Nephron progenitor cell (in vitro differentiated cells): ENCODE measurements around the gene SIVA1.

Source experiments
- DNase-seq: peaks from one replicate; pipeline ENCODE4 v3.0.0; 2021
- H3K27ac Mint-ChIP-seq: 2 replicates; pipeline ENCODE4 v1.8.0; 2021; ENCODE audit warnings: mild to moderate bottlenecking, moderate library complexity, mixed read lengths
- H3K27me3 Mint-ChIP-seq: 2 replicates; pipeline ENCODE4 v1.8.0; 2021; ENCODE audit warnings: mild to moderate bottlenecking, low read depth, mixed read lengths; ENCODE audit not compliant: poor library complexity
- H3K36me3 Mint-ChIP-seq: 2 replicates; pipeline ENCODE4 v1.8.0; 2021; ENCODE audit warnings: low read depth, mixed read lengths
- H3K4me1 Mint-ChIP-seq: 2 replicates; pipeline ENCODE4 v1.8.0; 2021; ENCODE audit warnings: mixed read lengths
- H3K4me3 Mint-ChIP-seq: 2 replicates; pipeline ENCODE4 v1.8.0; 2021; ENCODE audit warnings: mild to moderate bottlenecking, moderate library complexity, mixed read lengths
- H3K9me3 Mint-ChIP-seq: 2 replicates; pipeline ENCODE4 v1.8.0; 2021; ENCODE audit warnings: mild to moderate bottlenecking, moderate library complexity, mixed read lengths
- TF ChIP-seq, protein P1 (sequence below): fragments of 200-600 bp; sonication (generic); IDR thresholded peaks from 2 replicates; pipeline ENCODE4 v1.5.0; 2021; ENCODE audit warnings: antibody characterized with exemption

The SIVA1 gene

DNA sequence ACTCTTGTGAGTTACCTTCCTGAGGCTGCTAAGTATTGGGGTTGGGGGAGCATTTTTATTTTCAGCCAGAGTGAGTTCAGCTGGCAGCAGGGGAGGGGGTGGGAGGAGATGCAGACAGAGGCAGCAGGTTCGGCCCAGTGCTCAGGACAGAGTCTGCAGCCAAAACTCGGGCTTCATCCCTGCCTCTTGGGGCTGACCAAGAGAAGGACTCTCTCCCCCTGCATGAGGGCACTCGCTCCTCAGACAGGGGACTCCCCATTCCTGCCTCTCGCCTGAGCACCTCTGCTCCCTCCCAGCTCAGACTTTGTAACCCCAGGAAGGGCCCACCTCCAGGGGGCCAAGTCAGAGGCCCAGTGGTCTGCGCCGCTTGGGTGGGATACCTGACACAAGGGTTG lies 43.7 kb downstream of the SIVA1 start:
- TF ChIP-seq, protein P1, sequence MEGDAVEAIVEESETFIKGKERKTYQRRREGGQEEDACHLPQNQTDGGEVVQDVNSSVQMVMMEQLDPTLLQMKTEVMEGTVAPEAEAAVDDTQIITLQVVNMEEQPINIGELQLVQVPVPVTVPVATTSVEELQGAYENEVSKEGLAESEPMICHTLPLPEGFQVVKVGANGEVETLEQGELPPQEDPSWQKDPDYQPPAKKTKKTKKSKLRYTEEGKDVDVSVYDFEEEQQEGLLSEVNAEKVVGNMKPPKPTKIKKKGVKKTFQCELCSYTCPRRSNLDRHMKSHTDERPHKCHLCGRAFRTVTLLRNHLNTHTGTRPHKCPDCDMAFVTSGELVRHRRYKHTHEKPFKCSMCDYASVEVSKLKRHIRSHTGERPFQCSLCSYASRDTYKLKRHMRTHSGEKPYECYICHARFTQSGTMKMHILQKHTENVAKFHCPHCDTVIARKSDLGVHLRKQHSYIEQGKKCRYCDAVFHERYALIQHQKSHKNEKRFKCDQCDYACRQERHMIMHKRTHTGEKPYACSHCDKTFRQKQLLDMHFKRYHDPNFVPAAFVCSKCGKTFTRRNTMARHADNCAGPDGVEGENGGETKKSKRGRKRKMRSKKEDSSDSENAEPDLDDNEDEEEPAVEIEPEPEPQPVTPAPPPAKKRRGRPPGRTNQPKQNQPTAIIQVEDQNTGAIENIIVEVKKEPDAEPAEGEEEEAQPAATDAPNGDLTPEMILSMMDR: no peak
- peak overlapping the region; percentile 76 for H3K4me3 Mint-ChIP-seq
- H3K36me3 Mint-ChIP-seq: no peaks in the 10 kb centered on the region
- no peak for DNase-seq
- no peak overlapping the region for H3K27ac Mint-ChIP-seq
- no peaks in the 10 kb centered on the region for H3K9me3 Mint-ChIP-seq
- H3K4me1 Mint-ChIP-seq: peaks cover 66% of the 10 kb centered on the region
- peaks cover 22% of the 10 kb centered on the region for H3K27me3 Mint-ChIP-seq

DNA sequence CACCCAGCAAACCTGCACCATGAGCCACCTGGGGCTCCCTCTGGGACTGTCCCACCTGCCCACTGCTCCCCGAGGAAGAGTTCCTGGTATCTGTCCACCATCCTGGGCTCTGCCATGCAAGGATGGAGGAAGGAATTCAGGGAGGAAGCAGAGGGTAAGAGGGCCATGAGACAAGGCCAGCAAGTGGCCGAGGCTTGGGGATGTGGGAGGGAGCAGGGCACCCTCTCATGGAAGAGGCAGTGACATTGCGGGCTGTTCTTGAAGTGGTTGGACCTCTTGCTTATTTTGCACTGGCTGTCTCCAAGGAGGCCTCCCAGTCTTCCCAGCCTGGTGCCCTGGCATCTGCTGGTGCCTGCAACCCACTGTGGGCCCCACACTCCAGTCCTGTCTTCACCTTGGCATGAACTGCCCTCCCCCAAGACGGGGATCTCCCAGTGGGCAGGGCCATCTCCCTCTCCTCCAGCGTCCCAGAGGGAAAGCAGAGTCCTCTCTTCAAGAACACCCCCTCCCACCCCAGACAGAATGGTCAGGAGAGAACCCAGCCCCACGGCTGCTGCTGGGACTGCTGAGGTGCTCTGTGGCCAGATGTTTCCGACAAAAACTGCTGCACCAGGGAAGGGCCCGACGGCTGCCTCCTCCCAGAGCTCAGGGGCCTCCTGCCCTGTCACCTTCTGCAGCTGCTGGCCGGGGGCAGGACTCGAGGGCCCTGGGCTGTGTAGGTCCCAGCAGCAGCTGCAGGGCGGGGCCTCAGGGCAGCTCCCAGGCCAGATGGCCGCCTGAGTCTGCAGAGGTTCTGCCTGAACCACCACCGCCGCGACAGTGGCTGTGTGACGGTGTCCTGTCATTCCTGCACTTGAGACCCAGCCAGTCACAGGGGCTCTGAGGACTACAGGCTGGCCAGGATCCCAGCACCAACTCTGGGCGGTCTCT lies 44.4 kb downstream of the SIVA1 start:
- no peaks in the 10 kb centered on the region for H3K9me3 Mint-ChIP-seq
- no peaks in the 10 kb centered on the region for H3K36me3 Mint-ChIP-seq
- H3K27ac Mint-ChIP-seq: no peak overlapping the region
- DNase-seq: peak; percentile 65
- H3K27me3 Mint-ChIP-seq: peaks cover 29% of the 10 kb centered on the region
- TF ChIP-seq, protein P1: no peak
- H3K4me1 Mint-ChIP-seq: peaks cover 67% of the 10 kb centered on the region
- peak overlapping the region; percentile 42 for H3K4me3 Mint-ChIP-seq

DNA sequence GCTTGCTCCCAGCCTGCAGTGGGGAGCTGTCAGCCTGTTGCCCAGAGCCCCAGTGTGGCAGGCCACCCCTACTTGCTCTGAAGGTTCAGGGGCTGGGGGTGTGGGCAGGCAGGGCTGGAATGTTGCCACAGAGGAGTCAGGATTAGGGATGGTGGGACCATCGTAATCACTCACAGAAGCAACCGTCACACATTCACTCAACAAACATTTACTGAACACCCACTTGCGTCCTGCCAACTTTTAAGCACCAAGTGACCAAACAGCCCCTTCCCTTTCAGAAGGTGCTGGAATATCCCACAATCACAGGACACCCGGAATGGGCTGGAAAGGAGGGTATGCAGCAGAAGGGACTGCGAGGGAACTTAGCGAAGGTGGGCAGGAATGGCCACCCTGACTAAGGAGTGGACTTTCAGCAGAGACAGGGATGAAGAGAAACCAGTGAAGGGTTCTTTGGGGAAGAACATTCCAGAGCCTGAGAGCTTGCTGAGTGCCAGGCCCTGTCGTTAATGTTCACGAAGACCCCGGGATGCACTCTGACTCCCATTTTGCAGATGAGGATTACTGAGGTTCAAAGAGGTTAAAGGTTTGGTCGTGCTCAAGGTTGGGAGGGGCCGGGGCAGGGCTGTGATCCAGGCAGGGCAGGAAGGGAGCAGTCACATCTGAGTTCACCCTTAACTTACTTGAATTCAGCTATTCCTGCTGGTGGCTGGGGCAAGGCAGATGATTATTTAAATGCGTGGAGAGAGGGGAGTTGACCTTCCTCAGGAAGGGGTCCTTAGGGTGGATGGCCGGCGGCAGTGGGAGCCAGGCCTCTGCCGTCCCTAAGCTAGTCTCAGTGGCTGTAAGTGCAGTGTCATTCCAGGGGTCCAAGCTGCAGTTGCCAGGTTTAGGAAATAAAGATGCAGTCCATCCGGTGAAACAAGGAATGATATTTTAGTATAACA lies 45.6 kb downstream of the SIVA1 start:
- Mint-ChIP-seq H3K9me3 (no peaks in the 10 kb centered on the region), H3K27me3 (peaks cover 39% of the 10 kb centered on the region), H3K4me1 (peaks cover 57% of the 10 kb centered on the region), H3K36me3 (no peaks in the 10 kb centered on the region), H3K4me3 (peak overlapping the region; percentile 81), H3K27ac (no peak overlapping the region)
- TF ChIP-seq, protein P1: no peak
- DNase-seq: no peak

DNA sequence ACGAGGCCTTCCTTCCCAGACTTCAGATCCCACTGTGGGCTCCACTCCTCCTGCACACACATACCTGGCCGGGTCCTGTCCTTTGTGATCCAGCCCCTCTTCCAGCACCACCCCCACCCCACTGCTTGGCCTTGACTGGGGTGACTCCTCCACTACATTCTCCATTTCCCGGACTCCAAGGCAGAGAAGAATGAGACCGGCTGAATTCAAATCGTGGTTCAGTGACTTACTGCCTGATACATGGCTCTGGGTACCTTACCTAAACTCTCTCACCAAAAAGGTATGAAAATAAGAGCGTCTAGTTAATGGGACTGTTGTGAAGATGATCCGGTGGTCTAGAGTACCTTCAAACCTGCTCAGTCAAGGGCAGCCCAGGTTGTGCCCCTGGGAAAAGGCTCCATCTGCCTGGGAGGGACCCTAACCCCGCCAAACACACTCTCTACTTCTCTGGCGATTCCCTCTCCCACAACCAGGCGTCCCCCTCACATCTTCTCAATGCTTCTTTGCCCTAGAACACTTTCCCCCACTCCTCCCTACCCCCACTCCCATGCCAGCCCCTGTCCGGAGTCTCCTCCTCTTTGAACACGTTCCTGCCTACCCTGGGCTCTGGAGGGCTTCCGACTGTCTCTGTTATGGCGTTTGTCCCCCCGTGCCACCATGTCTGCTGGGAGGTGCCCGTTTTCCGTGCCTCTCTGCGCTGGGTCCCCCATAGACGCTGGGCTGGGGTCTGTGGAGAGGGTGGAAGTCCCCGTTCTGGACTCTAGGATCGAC lies 46.5 kb downstream of the SIVA1 start:
- H3K36me3 Mint-ChIP-seq: no peaks in the 10 kb centered on the region
- H3K4me3 Mint-ChIP-seq: peak overlapping the region; percentile 81
- H3K27ac Mint-ChIP-seq: peak overlapping the region; percentile 85
- TF ChIP-seq, protein P1: no peak
- no peaks in the 10 kb centered on the region for H3K9me3 Mint-ChIP-seq
- peaks cover 57% of the 10 kb centered on the region for H3K4me1 Mint-ChIP-seq
- peak; percentile 38 for DNase-seq
- peaks cover 44% of the 10 kb centered on the region for H3K27me3 Mint-ChIP-seq

DNA sequence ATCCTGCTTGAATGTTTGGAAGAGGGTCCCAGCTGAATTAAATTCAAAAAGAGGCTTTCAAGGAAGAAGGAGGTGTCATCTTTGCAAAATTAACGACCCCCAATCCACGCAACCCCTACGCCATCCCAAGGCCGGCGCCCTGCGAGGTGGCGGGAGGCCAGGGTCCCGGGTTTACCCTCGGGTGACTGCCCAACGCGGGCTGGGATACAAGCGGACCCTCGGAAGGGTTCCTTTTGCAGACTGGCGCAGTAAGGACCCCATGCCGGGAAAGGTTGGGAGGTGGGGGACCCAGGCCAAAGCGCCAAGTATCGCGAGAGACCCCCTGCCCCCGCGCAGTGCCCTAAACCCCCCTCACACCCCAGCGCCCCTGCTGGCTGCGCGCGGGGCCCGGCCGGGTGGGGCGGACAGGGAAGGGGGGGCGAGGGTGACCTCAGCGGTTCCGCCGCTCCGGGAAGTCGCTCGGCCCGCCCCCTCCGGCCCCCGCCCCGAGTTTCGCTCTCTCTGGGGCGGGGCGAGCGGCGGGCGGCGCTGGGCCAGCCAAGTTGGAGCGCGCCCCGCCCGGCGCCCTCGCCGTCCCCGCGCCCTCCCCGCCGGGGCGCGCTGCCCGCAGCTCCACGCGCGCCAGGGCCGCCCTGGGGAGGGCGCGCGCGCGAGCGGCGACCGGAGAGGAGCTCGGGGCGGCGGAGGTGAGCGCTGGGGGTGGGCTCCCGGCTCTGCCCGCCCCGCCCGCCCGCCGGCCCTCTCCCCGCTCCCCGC lies 47.2 kb downstream of the SIVA1 start:
- peak; percentile 82 for DNase-seq
- TF ChIP-seq, protein P1: peak; percentile 14
- peaks cover 55% of the 10 kb centered on the region for H3K4me1 Mint-ChIP-seq
- peak overlapping the region; percentile 85 for H3K27ac Mint-ChIP-seq
- H3K36me3 Mint-ChIP-seq: no peaks in the 10 kb centered on the region
- no peaks in the 10 kb centered on the region for H3K9me3 Mint-ChIP-seq
- H3K4me3 Mint-ChIP-seq: peak overlapping the region; percentile 81
- H3K27me3 Mint-ChIP-seq: peaks cover 44% of the 10 kb centered on the region
